ENCODE results near the gene FBXW5.

FBXW5 gene

DNA sequence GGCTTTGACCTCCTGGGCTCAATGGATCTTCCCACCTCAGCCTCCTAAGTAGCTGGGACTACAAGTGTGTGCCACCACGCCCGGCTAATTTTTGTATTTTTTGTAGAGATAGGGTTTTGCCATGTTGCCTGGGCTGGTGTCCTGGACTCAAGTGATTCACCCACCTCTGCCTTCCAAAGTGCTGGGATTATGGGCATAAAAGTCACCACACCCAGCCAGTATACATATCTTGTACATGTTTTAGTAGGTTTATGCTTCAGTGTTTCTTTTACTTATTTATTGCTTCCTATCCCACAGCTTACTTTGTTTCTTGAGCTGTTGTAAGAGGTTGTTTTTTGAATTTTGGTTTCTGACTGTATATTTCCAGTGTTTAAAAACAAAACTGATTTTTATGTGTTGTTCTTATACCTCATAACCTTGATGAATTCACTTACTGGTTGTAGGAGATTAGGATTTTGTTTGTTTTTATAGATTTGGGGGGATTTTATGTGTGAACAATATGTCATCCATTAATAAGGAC is 12.9 kb downstream of the FBXW5 start:
- DNase-seq: no peak

DNA sequence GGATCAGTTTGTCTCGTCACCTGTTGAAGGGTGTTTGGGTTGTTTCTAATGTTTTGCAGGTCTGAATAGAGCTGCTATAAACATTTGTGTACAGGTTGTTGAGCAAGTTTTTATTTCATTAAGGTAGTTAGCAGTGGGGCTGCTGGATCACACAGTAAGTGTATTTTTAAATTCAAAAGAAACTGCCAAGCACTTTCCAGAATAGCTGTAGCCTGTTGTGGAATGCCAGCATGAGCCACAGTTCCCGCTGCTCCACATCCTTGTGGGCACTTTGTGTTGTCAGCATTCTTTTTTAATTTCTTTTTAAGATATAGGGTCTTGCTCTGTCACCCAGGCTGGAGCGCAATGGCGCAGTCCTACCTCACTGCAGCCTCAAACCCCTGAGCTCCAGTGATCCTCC is 14.5 kb downstream of the FBXW5 start:
- no peak for DNase-seq

DNA sequence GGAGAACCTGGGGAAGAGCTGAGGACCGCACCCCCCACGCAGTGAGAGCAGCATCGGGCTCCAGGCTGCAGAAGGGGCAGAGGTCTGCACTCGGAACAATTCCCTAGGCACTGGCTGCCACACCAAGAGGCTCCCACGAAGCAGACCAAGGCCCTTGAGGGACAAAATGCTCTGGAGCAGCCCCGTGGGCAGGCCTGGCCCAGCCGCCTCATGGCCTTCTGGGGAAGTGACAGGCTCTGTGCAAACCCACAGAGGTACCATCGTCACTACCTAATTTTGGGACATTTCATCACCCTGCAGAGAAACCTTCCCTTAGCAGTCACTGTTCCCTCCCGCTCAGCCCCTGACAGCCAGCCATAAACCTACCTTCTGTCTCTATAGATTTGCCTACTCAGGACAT is 15.9 kb downstream of the FBXW5 start:
- no peak for DNase-seq

DNA sequence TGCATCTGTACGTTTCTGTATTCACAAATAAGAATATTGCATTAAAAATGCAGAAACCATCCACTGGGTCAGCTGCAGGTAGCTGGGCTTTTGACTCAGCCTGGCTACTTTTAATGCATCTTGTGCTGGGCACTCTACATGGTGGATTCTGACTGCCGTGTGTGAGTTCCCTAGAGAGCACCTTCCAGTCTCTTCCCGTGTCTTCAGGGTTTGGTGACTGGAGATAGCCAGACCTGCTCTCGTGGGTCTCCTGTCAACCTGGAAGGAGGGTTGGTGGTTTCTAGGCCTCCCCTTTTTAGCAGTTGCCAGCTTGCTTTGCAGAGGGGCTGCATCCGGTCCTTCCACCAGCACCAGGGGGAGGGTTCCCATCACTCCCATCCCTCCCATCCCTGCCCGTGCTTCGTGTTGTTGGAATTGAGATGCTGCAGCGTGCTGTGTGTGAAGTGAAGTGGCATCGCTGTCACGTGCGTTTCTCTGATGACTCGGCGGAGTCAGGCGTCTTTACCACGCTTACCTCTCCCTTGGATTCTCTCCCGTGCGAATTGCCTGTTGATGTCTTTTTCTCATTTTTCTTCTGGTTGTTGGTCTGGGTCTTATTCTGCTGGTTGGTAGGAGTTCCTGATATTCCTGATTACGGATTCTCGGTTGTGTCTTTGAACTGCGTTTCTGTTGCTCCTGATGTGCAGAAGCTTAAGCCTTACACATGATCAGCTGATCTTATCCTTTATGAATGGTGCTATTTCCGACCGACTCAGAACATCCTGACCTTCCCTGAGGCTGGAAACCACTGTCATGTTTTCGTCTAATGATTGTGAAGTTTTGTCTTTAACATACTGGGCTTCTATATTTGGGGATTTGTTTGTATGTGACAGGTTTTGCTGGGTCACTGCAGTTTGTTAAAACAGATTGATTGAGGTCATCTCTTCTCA is 16.9 kb downstream of the FBXW5 start:
- no peak for DNase-seq

DNA sequence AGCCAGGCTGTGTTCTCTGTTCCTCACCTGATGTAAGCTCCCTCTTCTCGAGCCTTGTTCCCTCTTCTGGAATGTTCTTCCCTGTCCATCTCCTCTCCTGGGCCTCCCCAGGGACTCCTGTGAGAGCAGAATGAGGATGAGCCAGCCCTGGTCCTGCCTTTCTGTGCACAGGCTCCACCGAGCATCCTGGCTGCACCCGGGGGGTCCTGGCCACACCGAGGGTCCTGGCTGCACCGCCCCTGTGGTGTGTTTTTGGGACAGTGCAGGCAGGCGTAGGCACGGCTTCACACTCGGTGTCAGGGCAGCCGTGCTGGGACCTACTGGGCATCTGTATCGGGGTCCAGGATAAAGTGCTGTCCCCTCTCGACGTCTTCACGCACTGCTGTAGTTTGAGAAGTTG is 17.8 kb downstream of the FBXW5 start:
- DNase-seq: no peak

DNA sequence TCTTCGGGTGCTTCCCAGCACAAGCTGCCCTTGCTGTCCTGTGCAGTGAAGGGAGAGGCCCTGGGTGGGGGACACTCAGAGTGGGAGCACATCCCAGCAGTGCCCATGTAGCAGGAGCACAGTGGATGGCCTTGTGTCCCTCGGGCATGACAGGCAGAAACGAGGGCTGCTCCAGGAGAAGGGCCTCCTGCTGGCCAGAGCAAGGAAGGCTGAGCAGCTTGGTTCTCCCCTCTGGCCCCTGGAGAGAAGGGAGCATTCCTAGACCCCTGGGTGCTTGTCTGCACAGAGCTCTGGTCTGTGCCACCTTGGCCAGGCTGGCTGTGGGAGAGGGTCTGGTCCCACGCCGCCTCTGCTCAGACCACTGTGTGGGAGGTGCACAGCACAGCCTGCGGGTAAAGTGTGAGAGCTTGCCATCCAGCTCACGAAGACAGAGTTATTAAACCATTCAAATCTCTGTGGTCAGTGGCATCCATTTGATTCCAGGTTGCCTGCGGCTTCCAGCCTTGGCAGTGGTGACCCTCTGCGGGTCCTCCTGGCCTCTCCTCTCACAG is 18.3 kb downstream of the FBXW5 start:
- no peak for DNase-seq

DNA sequence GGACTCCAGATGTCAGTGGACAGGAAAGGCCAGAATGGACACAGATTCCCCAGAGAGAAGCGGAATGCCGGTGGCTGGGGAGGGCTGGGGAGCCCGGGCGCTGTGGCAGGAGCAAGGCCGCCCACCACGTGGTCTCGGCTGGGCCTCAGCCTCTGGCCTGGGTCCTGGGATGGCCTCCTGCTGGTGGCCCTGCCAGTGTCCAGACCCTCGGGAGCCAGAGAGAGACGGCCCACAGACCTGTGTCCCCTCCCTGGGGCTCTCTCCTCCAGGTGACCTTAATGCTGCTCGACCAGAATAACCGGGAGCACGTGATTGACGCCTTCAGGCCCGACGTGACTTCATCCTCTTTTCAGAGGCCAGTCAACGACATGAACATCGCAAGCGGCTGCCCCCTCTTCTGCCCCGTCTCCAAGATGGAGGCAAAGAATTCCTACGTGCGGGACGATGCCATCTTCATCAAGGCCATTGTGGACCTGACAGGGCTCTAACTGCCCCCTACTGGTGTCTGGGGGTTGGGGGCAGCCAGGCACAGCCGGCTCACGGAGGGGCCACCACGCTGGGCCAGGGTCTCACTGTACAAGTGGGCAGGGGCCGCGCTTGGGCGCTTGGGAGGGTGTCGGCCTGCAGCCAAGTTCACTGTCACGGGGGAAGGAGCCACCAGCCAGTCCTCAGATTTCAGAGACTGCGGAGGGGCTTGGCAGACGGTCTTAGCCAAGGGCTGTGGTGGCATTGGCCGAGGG is 19.0 kb downstream of the FBXW5 start:
- DNase-seq: no peak

DNA sequence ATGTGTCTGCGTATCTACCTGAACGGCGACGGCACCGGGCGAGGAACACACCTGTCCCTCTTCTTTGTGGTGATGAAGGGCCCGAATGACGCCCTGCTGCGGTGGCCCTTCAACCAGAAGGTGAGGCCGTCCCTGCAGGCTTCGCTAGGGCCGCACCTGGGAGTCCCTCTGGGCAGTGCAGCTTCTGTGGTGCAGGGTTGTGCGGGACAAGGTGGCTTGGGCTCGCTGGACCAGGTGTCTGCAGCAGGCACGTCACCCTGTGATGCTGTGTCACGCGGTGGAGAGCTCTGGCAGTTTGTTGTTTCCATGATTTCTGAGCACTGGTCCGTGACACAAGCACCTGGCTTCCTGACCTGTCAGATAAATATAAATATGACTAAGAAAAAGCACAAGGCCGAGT is 20.7 kb downstream of the FBXW5 start:
- no peak for DNase-seq

DNA sequence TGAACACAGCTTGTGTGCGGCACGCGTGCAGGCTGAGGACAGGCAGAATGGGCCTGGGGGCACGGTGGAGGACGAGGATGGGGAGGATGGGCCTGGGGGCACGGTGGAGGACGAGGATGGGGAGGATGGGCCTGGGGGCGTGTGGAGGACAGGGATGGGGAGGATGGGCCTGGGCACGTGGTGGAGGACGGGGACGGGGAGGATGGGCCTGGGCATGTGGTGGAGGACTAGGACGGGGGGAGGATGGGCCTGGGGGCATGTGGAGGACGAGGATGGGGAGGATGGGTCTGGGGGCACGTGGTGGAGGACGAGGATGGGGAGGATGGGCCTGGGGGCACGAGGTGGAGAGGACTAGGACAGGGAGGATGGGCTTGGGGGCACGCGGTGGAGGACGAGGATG is 22.0 kb downstream of the FBXW5 start:
- DNase-seq: no peak

DNA sequence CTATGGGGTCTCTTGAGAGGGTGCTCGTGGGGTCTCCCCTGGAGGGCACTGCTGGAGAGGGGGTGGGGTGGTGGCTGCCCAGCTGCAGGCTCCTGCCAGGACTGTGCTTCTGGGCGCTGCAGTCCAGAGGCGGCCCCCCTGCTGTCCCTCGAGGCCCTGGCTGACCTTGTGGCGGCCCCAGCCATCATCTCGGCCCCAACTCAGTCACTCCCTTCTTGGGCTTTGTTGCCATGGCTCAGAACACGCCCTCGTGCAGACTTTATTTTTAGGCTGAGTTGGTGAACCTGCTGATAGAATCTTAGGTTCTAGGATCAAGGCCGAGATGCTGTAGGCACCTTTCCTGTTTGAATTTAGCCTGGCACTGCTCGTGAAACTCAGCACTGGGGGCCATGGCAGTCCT is 22.8 kb downstream of the FBXW5 start:
- DNase-seq: no peak

DNA sequence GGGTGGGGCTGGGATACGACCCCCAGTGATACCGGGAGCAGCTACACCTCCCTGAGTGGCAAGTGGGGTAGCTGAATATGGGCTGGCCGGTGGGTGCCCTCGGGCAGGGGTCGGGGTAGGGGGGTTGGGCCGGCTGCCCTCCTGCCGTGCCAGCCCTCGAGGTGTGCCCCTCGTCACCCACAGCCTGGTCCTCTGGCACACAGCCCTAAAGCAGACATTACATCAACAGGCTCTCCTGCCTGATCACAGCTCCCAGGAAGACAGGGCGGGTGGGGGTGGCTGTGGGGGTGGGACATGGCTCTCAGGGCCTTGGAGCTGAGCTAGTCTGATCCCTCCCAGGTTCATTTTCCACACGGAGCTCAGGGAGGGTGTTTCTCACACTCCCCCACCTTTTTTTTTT is 23.2 kb downstream of the FBXW5 start:
- DNase-seq: no peak

DNA sequence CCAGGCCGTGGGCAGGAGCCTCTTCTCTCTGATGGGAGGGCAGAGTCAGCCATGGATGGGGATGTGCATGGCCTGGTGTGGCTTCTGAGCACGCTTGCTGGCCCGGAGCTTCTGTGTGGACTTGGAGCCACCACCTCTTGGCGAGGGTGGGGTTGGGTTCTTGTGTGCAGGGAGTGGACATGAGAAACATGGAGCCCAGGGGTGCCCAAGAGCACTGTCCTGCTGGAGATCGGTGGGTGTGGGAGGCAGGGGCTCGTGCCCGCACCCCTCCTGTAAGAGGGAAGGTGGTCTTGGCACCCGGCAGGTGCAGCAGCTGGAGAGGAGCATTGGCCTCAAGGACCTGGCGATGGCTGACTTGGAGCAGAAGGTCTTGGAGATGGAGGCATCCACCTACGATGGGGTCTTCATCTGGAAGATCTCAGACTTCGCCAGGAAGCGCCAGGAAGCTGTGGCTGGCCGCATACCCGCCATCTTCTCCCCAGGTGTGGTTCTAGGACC is 23.8 kb downstream of the FBXW5 start:
- no peak for DNase-seq

DNA sequence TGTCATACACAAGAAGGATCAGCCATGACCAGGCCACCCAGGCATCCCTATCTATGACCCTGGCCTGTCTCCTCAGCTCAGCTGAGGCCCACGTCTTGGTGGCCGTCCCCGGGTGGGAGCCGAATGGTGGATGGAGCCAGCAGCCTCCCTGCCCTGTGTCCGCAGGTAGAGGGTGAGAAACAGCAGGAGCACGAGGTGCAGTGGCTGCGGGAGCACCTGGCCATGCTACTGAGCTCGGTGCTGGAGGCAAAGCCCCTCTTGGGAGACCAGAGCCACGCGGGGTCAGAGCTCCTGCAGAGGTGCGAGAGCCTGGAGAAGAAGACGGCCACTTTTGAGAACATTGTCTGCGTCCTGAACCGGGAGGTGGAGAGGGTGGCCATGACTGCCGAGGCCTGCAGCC is 24.5 kb downstream of the FBXW5 start:
- DNase-seq: no peak

DNA sequence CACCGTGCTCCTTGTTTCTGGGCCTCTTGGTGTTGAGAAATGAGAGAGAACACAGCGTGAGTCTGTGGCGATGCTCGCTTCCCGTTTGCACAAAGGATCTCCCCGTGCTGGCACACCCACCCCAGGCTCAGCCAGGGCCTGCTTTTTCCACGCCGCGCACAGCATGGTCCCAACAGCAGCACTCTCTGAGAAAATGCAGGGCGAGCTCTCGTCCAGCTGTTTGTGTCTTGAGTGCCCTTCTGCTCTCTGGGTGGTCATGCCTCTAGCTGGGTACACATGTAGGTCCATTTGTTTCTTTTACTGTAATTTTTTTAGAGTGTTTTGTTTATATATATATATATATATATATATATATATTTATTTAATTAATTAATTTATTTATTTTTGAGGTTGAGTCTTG is 26.6 kb downstream of the FBXW5 start:
- no peak for DNase-seq

DNA sequence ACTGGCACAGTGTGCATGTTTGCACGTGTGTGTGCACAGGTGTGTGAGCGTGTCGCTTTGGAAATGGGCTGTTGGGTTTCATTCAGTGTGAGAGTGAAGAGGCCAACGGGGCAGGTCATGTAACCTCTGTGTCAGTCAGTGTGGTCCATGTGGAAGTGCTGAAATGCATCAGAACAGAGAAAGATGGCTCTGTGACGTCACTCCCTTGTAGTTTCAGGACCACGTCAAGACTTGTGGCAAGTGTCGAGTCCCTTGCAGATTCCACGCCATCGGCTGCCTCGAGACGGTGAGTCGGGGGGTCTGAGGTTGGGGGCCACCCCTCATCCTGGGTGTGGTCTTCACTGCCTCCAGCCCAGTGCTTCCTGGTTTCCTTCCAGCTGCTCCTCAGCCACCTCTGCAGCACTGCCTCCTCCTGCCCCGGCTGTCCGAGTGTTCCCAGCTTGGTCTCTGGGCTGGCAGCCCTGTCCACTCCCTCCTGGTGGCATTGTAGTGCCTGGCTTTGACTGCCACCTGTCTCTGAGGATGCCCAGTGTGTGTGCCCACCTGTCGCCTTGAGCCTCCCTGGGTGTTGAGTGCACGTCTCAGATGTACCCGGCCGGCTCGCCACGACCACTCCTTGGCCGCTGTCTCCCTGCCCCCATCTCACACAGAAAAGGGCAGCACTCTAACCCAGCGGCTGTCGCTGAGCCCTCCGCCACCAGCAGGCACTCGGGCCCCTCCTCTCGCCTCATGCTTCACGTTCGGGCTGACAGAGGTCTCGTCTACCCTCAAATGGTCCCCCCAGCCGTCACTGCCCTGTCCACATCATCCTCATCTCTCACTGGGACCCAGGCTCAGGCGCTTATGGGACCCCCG is 28.0 kb downstream of the FBXW5 start:
- DNase-seq: no peak

DNA sequence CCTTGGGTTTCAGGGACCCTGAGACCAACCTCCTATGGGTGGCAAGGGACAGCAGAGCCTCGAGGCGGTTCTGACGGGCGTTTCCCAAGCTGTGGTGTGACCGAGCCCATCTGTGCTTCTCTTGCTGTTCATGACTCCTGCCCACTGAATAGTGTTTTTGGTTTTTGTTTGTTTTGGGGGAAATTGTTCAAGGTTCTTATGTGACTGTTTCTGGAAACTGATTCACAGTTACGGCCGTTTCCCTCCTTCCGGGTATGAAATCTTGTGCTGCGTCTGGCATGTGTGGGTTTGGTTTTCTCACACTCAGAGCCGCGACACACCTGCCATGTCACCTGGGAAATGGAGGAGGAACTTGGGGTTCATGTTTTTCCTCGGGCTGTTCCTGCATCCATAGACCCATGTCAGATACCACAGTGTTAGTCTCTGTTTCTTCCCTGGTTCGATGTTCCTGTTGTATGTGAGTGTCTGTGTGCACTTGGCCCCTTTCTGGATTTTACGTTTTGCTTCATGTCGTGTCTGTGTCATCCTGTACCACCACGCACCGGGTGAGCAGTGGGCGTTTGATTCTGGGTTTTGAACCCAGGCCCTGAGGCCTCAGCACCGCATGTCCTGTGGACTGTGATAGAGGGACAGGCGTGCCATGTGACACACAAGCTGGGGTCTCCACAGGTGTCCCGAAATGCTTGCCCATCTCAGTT is 28.8 kb downstream of the FBXW5 start:
- no peak for DNase-seq

DNA sequence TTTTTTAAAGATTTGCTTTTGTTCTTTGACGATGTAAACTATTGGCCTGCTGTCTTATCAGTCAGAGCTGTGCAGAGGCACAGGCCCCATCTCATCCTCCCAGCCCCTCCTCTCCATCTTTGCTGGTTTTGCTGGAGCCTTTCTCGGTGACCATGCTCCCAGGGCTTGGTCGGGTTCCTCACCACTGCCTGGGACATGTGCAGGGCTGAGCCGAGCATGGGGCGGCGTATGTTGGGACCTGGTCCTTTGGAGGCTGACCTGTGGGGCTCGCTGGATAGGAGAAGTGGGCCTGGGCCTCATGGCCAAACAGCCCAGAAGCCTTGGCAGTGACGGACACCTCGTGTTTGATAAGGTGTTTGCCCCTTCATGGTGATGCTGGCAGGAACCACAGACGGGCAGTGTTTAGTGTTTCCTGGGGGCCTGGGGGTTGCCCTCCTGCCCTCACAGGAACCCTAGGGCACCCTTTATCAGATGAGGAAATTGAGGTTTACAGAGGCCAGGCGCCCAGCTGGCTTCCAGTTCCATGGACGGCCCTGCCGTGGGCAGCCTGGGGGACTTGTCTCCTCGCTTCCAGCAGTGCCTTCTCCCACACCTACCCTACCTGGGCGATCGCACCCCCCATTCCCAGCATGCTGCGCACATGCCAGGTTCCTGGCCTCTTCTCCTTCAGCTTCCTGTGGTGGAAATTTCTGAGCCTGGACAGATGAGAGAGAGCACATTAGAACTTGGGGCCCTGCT is 30.7 kb downstream of the FBXW5 start:
- DNase-seq: no peak

DNA sequence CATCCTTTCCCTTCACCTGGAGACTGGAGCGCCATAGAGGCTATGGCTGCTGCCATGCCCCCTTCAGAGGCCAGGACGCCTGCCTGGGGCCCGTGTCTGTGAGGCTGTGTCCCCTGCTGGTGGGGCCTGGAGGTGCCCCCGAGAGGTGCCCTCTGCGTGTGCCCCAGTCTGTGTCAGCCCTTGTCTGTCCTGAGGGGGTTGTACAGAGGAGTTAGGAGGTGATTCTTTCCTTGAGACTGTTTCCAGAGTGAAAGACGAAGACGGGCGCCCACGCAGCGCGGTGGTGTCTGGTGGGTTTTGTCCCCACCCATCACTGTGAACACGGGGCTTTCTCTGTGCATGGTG is 33.7 kb downstream of the FBXW5 start:
- no peak for DNase-seq

DNA sequence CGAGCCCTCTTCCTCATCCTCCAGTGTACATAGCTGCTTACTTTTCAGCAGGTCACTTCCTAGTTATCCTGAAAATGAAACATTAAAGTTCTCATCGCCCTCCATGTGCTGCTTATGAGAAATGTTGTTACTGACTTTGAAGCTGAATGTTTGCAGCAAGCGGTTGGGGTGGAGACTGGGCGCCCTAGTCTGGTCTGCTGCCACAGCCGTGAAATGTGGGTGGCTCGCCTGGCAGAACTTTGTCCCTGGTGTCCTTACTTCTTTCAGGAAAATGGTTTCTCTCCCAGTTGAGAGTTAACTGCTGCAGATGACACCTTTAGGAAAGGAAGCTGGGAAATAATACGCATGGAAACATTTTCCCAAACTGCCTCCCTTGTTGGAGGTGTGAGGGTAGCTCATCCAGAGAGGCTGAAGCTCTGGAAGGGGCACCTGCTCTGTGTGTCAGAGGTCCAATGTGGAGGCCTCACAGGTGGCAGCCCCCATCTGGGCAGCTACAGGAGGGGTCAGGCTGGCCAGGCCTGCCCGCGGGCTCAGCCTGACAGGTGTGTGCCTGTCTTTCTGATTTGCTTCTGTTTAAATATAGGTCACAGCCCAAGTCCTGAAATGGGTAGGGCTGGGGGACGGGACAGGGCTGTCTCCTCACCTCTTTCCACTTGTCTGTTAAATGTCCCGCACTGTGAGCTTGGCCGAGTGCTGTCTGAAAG is 34.2 kb downstream of the FBXW5 start:
- DNase-seq: no peak

DNA sequence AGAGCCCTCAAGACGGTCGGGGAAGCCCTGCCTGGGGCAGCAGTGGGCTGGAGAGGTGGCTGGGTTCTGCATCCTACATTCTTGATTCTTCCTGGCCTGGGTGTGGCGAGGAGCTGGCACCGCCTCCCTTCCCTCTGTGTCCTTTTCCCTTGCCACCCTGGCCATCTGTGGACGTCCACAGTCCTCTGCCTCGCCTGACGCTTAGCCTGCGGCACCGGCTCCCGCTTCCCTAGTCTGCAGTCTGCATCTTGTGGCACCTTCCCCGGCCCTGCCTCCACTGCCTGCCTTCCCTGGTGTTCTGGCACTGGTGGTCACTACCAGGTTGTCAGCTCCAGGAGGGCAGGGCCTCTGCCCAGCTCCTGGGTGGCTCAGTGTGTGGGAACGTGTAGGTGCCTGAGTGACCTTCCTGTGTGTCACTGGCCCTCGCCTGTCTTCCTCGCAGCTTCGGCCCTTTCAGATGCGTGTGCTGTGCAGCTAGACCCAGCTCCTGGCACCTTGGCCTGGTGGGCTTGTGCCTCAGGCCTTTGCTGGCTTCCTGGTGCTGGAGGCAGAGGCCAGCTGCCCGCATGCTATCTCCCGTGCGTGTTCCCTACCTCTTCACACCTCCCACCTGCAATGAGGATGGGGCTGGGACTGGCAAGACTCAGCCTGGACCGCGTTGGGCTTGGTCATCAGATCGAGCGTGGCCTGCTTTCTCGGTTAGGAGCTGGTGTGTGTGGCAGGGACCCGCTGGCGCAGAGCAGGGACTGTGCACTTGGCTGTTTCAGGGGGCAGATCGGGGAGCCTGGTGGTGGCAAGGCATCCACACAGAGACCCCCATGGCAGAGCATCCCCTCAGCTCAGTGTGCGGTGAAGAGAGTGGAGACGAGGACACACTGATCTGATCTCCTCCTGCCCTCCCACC is 37.3 kb downstream of the FBXW5 start:
- no peak for DNase-seq
